Prostate gland (tissue), 2 donors: ENCODE measurements around the gene GPATCH2L. TPM values are rescaled to one million over a fixed set of nuclear protein-coding genes. Genes with fewer than 3 reads are reported as not detected.

Source experiments
- DNase-seq: peaks from one replicate; pipeline ENCODE4 v3.0.0-alpha.2; 2019; ENCODE audit warnings: low spot score
- H3K27ac ChIP-seq, 2 donors: fragments of 200-600 bp; sonication (generic); 2 replicates each; pipeline ENCODE4 v1.5.1; 2017 to 2019
- H3K27me3 ChIP-seq: fragments of 200-600 bp; sonication (generic); replicated peaks from 2 replicates; pipeline ENCODE4 v1.5.1; 2019; ENCODE audit not compliant: insufficient read depth
- H3K36me3 ChIP-seq, 2 donors: fragments of 200-600 bp; sonication (generic); 1 replicate in 1 of 2; 2 replicates in 1 of 2; pipeline versions ENCODE4 v1.5.1 to v1.8.1; 2017 to 2019
- H3K4me1 ChIP-seq: fragments of 200-600 bp; sonication (generic); replicated peaks from 2 replicates; pipeline ENCODE4 v1.5.1; 2019
- H3K4me3 ChIP-seq, 2 donors: fragments of 200-600 bp; sonication (generic); 2 replicates each; pipeline ENCODE4 v1.5.1; 2017 to 2019
- H3K9me3 ChIP-seq: fragments of 200-600 bp; sonication (generic); 2 replicates; pipeline ENCODE4 v1.5.1; 2017
- CTCF ChIP-seq, 4 experiments: fragments of 200-600 bp in 2 of 4; fragments of 450-650 bp in 2 of 4; sonication (generic) in 2 of 4; IDR thresholded peaks; 1 replicate in 3 of 4; 2 replicates in 1 of 4; pipeline ENCODE4 v1.5.1; 2016 to 2019; ENCODE audit warnings: antibody characterized with exemption in 4 of 4, mild to moderate bottlenecking in 2 of 4, moderate library complexity in 2 of 4
- POLR2A ChIP-seq: fragments of 450-650 bp; IDR thresholded peaks from one replicate; pipeline ENCODE4 v1.6.1; 2016; ENCODE audit warnings: antibody characterized with exemption, mild to moderate bottlenecking
- POLR2AphosphoS5 ChIP-seq: sonication (generic); formaldehyde crosslinking; IDR thresholded peaks from one replicate; pipeline ENCODE4 v1.6.1; 2017; ENCODE audit warnings: antibody characterized with exemption
- WGBS: methylation state at CpG from one replicate; pipeline ENCODE4 v1.1.5; 2018; 5-methylcytosine and 5-hydroxymethylcytosine counted together
- intact Hi-C: fragments of 100-400 bp; cut with DNase I; formaldehyde crosslinking; loops from one replicate; pipeline ENCODE4 v1.14.2; 2022
- total RNA-seq, 2 donors: library from RNA; depleted of rRNA; stranded (reverse); fragments of >200 nt; gene quantifications; one replicate each; pipeline ENCODE4 v1.1.0, GENCODE V29; 2016

GPATCH2L gene
- total RNA-seq, 2 donors from 2014 or later = 39.0 to 60.3 TPM

- WGBS = 77% methylated on average over 9 of the region's 9 CpGs
- Histone ChIP-seq H3K9me3 (no peaks in the 10 kb centered on the region), H3K36me3 (no peaks in the 10 kb centered on the region), H3K4me1 (no peaks in the 10 kb centered on the region), H3K27me3 (no peaks in the 10 kb centered on the region), H3K27ac (no peak overlapping the region), H3K4me3 (no peak overlapping the region)
- DNase-seq = no peak
- TF ChIP-seq POLR2A = no peak
- TF ChIP-seq POLR2AphosphoS5 = no peak
- TF ChIP-seq CTCF (IDR thresholded peaks at IDR 0.05) = no peak
- intact Hi-C loops = no loop called here
These were observed 105.5 kb downstream of the GPATCH2L start for GRCh38 chr14:76257111-76257803.

GRCh38 chr14:76257842-76258397, 106.2 kb downstream of the GPATCH2L start:
- H3K27me3 ChIP-seq = no peaks in the 10 kb centered on the region
- H3K4me3 ChIP-seq = no peak overlapping the region
- intact Hi-C loops = no loop called here
- DNase-seq = no peak
- no peaks in the 10 kb centered on the region for H3K4me1 ChIP-seq
- H3K36me3 ChIP-seq = no peaks in the 10 kb centered on the region
- TF ChIP-seq POLR2A (no peak), POLR2AphosphoS5 (no peak), CTCF (IDR thresholded peaks at IDR 0.05) (no peak)
- 68% methylated on average over 4 of the region's 4 CpGs for WGBS
- H3K27ac ChIP-seq = no peak overlapping the region
- H3K9me3 ChIP-seq = no peaks in the 10 kb centered on the region

DNA sequence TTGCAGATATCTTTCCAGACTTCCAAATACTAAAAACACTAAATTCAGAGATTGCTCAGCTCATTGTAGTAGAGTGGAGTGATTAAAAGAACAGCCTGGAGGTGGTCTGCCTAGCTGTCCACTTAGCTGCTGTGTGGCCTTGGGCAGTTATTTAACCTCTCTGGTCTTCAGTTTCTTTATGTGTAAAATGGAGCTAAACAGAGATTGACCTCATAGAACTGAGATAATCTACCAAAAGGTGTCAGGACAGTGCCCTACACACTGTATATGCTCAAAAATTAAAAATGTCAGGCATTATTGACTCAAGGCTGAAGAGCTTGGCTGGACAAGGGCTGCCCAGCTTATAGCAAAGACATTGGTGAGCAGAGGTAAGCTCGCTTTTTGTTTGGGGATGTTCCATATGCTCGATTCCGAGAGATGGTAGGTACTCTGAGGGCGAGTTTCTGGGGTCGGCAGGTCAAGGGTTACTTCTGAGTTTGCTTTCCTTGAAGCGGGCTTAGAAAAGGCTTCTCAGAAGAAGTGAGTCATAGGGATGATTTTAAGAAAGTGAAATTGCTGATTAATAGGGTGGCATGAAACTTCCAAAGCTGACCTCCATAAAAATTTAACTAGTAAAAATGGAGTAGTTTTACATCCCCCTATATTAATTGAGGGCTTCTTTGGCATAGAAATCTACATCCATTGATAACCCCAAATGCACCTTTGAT, 107.5 kb downstream of the GPATCH2L start:
- Histone ChIP-seq H3K4me3 (no peak overlapping the region), H3K36me3 (no peaks in the 10 kb centered on the region), H3K9me3 (no peaks in the 10 kb centered on the region), H3K27me3 (no peaks in the 10 kb centered on the region), H3K27ac (no peak overlapping the region), H3K4me1 (no peaks in the 10 kb centered on the region)
- WGBS = 83% methylated on average over 6 of the region's 6 CpGs
- no peak for DNase-seq
- intact Hi-C loops = no loop called here
- TF ChIP-seq CTCF (IDR thresholded peaks at IDR 0.05) (no peak), POLR2AphosphoS5 (no peak), POLR2A (no peak)

DNA sequence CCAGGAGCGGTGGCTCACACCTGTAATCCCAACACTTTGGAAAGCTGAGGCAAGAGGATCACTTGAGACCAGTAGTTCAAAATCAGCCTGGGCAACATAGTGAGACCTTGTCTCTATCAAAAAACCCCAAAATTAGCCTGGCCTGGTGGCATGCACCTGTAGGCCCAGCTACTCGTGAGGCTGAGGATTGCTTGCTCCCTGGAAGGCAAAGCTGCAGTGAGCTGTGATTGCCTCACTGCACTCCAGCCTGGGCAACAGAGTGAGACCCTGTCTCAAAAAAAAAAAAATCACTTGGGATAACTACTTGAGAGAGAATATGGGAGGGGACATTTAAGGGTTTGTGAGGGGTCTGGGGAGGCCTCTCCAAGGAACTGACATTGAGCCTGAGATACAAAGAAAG, 109.0 kb downstream of the GPATCH2L start:
- no peak for TF ChIP-seq POLR2AphosphoS5
- no peak for TF ChIP-seq POLR2A
- no peak for TF ChIP-seq CTCF (IDR thresholded peaks at IDR 0.05)
- no peaks in the 10 kb centered on the region for H3K4me1 ChIP-seq
- no peaks in the 10 kb centered on the region for H3K9me3 ChIP-seq
- no peaks in the 10 kb centered on the region for H3K36me3 ChIP-seq
- WGBS = 90% methylated on average over 2 of the region's 2 CpGs
- no peak for DNase-seq
- intact Hi-C loops = no loop called here
- H3K27me3 ChIP-seq = no peaks in the 10 kb centered on the region
- no peak overlapping the region for H3K27ac ChIP-seq
- H3K4me3 ChIP-seq = no peak overlapping the region
